ENCODE data around the gene NNMT. TPM values are rescaled to one million over a fixed set of nuclear protein-coding genes. Genes with fewer than 3 reads are reported as not detected.

NNMT gene
- total RNA-seq, 1 experiment from 2014 or later, result not detected

DNA sequence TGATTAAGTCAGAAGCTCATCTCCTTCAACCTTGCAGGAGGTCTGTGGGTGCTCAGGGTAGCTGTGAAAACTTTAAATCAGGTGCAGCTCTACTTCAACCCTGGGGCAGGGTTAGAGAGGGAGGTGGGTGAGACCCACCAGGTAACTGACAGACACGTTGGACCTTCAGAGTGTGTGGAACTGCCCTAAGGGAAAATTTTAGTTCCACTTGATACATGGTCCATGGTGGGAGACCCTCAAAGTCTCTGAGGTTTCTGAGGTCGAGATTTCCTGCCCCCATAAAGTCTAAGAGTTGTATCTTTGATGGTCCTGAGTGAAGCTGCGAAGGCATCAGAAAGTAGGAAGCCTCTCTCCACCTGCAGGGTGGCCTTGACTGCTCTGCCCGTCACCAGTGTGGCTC is 23.9 kb upstream of the NNMT start:
- ChIA-PET POLR2A (no interaction called here), RAD21 (ENCODE audit: low non-redundant PET in 1 of 2, low total read pairs in 2 of 2, uncharacterized antibody in 2 of 2, unreplicated experiment in 2 of 2) (no interaction called here), CTCF (no interaction called here)
- H2AFZ ChIP-seq (ENCODE audit: low read depth, low read length, poor library complexity, severe bottlenecking), result no peak overlapping the region
- H3K4me1 ChIP-seq (ENCODE audit: control insufficient read depth in 1 of 2, insufficient read depth in 2 of 2, low read length in 2 of 2), result no peaks in the 10 kb centered on the region
- H3K9ac ChIP-seq (ENCODE audit: low read length), result no peak overlapping the region
- H3K4me3 ChIP-seq (replicated peaks in 1 of 2; ENCODE audit: low read depth in 1 of 2, low read length in 2 of 2), result no peak overlapping the region
- peaks cover 43% of the 10 kb centered on the region for H3K27me3 ChIP-seq (ENCODE audit: insufficient read depth, low read length)
- no peaks in the 10 kb centered on the region for H4K20me1 ChIP-seq (ENCODE audit: insufficient read depth)
- no peaks in the 10 kb centered on the region for H3K9me2 ChIP-seq (ENCODE audit: insufficient read depth)
- 0 out of 4 replicates have a peak, but pooled peaks cover 0 to 3% of the 10 kb centered on the region in 2 experiments for H3K9me3 ChIP-seq (ENCODE audit: control insufficient read depth in 1 of 2, insufficient read depth in 1 of 2, low read depth in 1 of 2, low read length in 2 of 2)
- no peaks in the 10 kb centered on the region for H3K79me2 ChIP-seq (ENCODE audit: insufficient read depth, low read length)
- intact Hi-C loops (cut with micrococcal nuclease), result no loop called here
- no peak overlapping the region for H3K4me2 ChIP-seq (ENCODE audit: low read length)
- TF ChIP-seq RAD21 (IDR thresholded peaks at IDR 0.05; ENCODE audit: low read depth) (no peak), CBX3 (IDR thresholded peaks at IDR 0.05; ENCODE audit: low read depth) (no peak), REST (IDR thresholded peaks at IDR 0.05; ENCODE audit: low read depth) (no peak), ZNF274 (IDR thresholded peaks at IDR 0.05; ENCODE audit: low read depth, low read length) (no peak), EGR1 (IDR thresholded peaks at IDR 0.05; ENCODE audit: low read depth) (no peak), YY1 (IDR thresholded peaks at IDR 0.05; ENCODE audit: extremely low read depth, insufficient replicate concordance, low read depth, low read length) (no peak), SP1 (IDR thresholded peaks at IDR 0.05; ENCODE audit: low read depth) (no peak), ZFX (IDR thresholded peaks at IDR 0.05) (no peak), MAX (IDR thresholded peaks at IDR 0.05) (no peak), EZH2 (IDR thresholded peaks at IDR 0.05) (no peak), JUND (IDR thresholded peaks at IDR 0.05) (no peak), ELF1 (IDR thresholded peaks at IDR 0.05; ENCODE audit: borderline replicate concordance, low read depth) (no peak), SRF (IDR thresholded peaks at IDR 0.05; ENCODE audit: low read depth) (no peak), TCF7L2 (IDR thresholded peaks at IDR 0.05; ENCODE audit: borderline replicate concordance, extremely low read depth, insufficient read depth, insufficient read length) (no peak), POLR2AphosphoS5 (IDR thresholded peaks at IDR 0.05; ENCODE audit: low read depth, low read length) (no peak), EZH2phosphoT487 (IDR thresholded peaks at IDR 0.05; ENCODE audit: borderline replicate concordance) (no peak), FOSL1 (IDR thresholded peaks at IDR 0.05; ENCODE audit: low read depth) (no peak)
- TF ChIP-seq, protein P1, sequence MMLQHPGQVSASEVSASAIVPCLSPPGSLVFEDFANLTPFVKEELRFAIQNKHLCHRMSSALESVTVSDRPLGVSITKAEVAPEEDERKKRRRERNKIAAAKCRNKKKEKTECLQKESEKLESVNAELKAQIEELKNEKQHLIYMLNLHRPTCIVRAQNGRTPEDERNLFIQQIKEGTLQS (IDR thresholded peaks at IDR 0.05), result no peak
- H3K36me3 ChIP-seq (ENCODE audit: control insufficient read depth in 1 of 2, insufficient read depth in 2 of 2, low read length in 2 of 2), result no peaks in the 10 kb centered on the region
- DNase-seq (ENCODE audit: low read depth, low spot score), result no peak
- no peak overlapping the region for H3K27ac ChIP-seq (ENCODE audit: low read depth, low read length)
- ATAC-seq, result no peak
- BruUV-seq (replicated peaks), result no TSS peak

Measured in HCT116 (cell line).